HG03064 (cell line): Measurements from ENCODE around the gene MCAT.

Experiments
- ATAC-seq: cut with Tn5 transposase; IDR thresholded peaks from one replicate; pipeline ENCODE4 v1.9.1; 2021; ENCODE audit warnings: low read depth; ENCODE audit not compliant: unreplicated experiment

Gene MCAT

DNA sequence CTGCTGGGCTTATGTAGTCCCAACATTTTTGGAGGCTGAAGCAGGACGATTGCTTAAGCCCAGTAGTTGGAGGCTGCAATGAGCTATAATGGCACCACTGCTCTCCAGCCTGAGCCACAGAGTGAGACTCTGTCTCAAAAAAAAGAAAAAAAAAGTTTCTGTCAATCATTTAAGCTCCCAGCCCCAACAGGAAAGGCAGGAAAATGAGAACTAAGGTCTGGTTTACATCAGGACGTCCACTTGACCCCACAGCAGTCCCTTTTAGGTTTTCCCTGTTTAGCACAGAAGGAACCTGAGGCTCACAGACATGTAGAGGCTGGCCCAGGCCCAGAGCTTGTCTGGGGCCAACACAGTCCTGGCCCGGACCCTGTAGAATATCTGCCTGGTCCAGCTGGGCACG, 44.8 kb downstream of the MCAT start:
- ATAC-seq: no peak

DNA sequence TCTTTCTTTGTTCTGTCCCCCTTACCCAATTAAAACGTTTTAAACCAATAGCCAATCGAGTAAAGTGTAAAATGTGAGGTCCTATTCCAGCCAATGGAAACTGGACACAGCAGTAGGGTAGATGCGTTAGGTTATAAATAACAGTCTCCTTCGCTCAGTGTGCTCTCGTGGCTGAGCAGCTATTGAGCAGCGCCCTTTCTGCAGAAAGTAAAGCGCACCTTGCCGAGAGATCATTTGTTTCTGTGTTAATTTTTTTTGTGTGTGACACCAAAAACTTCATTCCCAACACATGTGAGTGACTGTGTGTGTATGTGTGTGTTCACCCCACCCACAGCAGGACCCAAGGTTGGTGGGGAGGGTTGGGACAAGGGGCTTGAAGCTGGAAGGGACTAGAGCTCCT, 46.8 kb downstream of the MCAT start:
- no peak for ATAC-seq

DNA sequence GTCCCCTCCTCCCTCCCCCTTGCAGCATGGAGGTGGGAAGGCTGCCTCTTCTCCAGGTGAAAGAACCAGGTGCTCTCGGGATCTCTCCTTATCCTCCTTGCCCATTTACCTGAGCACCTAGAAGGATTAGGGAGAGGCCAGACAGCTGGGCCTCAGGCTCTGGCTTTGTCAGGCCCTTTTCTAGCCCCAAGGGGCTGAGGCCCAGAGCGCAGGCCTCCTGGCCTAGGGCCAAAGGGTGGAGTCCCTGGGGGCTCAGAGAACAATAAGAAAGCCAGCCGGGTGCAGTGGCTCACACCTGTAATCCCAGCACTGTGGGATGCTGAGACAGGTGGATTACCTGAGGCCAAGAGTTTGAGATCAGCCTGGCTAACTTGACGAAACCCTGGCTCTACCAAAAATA, 48.6 kb downstream of the MCAT start:
- no peak for ATAC-seq

DNA sequence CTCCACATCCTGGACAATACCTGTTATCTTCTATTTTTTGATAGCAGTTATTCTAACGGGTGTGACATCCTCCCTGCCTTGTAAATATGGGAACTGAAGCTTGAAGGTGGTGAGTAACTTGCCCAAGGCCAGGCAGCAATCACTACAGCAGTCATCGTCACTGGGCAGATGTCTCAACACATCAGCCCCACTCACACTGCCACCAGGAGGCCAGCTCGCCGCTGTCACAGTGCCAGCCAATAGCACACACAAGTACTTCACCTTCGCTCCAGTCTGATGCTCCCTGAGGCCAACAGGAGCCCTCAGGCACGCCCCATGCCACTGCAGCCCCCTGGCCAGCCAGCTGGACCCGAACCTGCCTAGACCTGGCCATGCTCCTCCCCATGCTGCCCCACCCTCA, 49.1 kb downstream of the MCAT start:
- ATAC-seq: no peak

DNA sequence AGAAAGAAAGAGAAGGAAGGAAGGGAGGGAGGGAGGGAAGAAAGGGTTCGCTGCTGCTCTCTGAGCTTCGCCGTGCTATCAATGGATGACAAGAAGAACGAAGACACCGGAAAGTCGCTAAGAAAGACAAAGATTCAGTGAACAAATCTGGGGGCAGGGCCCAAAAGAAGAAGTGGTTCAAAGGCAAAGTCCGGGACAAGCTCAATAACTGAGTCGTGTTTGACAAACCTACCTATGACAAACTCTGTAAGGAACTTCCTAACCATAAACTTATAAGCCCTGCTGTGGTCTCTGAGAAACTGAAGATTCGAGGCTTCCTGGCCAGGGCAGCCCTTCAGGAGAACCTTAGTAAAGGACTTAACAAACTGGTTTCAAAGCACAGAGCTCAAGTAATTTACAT, 51.1 kb downstream of the MCAT start:
- ATAC-seq: no peak

DNA sequence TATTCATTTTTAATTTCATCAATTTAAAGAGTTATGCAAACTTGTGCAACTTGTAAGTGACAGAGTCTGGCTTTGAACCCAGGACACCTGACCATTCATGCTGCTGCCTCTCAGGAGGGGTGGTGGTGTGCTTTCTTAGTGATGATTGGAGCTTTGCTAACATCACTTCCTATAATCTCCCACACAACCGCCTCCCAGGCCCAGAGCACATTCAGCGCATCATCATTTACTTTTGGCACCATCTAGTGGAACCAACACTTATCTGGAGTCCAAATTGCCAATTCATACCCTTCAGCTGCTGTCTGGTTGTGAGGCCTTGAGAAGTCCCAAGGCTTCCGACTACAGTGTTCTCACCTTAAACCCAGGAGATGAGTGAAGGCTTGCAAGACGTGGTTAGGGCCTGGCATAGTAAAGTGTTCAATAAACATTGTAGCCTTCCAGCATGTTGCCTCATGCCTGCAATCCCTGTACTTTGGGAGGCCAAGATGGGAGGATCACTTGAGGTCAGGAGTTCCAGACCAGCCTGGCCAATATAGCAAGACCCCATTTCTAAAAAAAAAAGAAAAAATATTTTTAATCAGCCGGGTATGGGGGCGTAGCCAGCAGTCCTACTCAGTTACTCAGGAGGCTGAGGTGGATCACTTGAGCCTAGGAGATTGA, 52.9 kb downstream of the MCAT start:
- no peak for ATAC-seq

DNA sequence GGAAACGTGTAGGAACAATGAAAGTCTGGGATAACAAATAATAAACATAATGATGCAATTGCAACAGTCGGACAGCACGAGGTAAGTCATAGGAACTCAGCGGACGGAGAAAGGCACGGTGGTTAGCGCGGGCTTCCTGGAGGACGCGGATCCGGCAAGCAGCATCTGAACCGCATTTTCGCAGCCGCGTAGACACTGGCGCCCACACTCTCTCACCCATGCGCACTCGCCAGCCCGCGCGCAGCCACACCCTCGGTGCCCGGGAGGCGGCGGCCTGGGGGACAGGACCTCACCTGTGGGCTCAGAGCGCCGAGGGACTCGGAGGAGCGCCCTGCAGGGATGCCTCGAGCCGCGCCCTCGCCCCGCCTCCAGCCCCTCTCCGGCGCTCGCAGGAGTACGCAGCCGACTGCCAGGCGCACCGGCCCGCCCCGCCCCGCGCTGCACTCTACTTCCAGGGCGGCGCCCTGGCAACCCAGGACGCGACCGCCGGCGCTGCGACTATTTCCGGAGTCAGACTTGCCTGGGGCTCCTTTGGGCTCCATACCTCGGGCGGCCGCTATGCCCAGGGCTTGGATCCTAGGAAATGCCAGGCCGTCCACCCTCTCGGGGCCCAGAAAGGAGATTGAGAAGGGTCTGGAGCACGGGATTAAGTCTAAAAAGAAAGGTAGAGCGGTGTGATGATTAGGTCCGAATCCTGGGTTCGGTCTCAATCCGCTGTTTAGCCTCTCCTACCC, 54.0 kb downstream of the MCAT start, which contains the start of gene TTLL1:
TTLL1 (minus strand) TSS at position 408 of the 734 bp plus-strand sequence. CDS start 13,805 bp downstream, outside the sequence.
- ATAC-seq: peak; percentile 53

DNA sequence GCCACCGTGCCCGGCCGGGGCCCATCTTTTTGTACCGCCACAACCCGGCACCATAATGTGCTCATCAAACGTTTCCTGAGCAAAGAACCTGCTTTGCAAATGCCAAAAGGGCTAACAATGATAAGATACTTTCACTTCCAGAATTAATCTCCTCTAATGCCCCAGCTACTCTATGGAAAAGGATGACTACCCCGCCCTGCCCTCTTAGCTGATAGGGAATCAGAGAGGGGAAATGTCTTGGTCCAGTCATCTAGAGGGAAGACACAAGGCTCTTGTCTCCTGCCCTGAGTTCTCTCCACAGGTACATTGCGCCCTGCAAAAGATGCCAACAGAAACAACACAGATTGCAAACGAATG, 54.6 kb downstream of the MCAT start:
- ATAC-seq: no peak

DNA sequence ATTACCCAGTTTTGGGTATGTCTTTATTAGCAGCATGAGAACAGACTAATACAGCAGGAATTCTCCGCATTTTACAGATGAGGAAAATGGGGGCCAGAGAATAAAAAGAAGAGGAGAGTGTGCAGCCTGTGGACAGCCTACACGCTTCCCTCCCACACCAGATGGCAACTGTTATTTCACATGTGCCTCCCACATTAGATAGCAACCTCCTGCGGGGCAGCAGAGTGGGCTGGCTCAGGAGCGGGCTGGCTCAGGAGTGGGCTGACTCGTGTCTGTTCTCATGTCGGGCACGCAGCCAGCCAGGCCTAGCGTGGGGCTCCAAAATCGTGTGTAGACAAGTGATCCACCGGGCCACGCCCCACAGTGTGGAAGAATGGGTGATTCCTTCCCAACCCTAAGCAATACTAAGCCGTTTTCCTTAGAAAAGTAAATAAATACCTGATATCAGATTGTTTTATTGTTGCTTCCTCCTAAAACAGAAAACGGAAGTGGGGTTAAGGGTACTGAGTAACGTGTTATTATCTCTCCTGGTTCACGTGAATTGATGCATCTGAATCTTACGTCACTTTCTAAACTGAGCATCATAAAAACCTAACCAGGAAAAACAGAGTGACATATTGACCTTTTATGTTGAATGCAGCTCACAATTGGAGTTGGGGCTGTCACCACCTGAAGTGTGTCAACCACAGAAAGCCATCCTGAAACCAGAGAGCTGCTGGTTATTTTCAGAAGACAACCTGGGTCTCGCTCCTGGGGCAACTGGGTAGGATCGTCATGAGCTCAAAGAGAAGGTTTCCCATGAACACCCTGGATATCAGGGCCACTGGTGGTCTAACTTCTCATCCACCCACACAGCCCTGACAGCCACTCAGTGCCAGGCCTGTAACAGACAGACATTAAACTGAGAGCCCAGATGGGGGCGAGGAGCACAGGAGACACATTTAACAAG, 57.3 kb downstream of the MCAT start:
- no peak for ATAC-seq
